Measurements from ENCODE around the gene PDZD2.

PDZD2 gene

DNA sequence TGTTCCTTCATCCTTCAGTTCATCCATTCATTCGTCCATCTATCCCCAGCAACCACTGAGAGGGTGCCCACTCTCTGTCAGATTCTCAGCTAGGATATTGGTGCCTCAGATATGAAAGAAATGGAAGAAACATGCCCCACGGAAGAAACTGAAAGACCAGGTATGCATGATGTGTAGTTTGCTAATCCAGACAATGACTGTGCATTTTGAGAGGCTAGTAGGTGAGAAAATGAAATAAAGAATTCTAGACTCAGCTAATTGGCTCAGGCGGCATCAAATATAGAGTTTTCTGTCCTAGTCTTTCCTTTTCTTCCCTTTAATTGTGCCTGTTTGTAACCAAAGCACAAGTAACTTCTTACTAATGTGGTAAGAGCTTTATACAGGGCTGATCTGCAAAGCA is 104.7 kb downstream of the PDZD2 start:
- H3K4me3 ChIP-seq (ENCODE audit: low read depth in 1 of 2, low read length in 1 of 2), result no peak overlapping the region
- H3K27me3 ChIP-seq, result no peaks in the 10 kb centered on the region
- no peaks in the 10 kb centered on the region for H3K36me3 ChIP-seq
- no peaks in the 10 kb centered on the region for H3K9me3 ChIP-seq
- H3K27ac ChIP-seq, result no peak overlapping the region
- TF ChIP-seq, protein P1, sequence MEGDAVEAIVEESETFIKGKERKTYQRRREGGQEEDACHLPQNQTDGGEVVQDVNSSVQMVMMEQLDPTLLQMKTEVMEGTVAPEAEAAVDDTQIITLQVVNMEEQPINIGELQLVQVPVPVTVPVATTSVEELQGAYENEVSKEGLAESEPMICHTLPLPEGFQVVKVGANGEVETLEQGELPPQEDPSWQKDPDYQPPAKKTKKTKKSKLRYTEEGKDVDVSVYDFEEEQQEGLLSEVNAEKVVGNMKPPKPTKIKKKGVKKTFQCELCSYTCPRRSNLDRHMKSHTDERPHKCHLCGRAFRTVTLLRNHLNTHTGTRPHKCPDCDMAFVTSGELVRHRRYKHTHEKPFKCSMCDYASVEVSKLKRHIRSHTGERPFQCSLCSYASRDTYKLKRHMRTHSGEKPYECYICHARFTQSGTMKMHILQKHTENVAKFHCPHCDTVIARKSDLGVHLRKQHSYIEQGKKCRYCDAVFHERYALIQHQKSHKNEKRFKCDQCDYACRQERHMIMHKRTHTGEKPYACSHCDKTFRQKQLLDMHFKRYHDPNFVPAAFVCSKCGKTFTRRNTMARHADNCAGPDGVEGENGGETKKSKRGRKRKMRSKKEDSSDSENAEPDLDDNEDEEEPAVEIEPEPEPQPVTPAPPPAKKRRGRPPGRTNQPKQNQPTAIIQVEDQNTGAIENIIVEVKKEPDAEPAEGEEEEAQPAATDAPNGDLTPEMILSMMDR (IDR thresholded peaks at IDR 0.05), result no peak
- no peaks in the 10 kb centered on the region for H3K4me1 ChIP-seq (ENCODE audit: control insufficient read depth in 1 of 2, insufficient read depth in 1 of 2, low read depth in 1 of 2, low read length in 1 of 2)

DNA sequence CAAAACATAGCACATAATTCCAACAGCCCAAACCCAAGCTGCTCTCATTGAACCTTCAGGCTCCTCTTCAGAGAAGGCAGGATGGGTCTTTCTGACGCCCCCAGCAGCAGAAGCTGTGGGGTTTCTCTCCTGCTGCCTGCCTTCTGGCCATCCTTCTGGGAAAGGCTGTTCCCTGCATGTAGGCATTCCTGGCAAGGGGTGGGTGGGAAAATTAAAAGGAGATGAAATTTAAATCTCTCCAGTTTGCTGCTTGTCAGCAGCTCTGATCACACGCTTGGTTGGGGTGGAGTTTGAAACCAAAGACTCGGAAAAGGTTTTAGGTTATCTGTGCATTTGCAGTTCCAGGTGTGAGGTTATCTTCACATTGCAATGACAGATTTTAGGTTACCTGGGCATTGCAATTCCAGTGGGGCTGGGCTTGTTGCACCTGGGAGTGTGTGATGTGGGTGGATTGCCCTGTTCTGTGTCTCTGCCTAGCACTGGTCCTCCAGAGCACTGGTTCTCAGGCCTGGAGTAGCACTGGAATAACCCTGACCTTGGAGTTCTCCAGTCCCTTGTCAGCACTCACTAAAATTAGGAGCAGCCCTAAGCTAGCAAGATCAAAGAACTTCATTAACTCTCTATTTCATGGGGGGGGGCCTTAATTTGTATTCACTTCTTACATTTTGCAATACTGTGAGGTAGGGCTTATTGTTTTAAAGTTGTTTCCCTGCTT is 109.7 kb downstream of the PDZD2 start:
- TF ChIP-seq, protein P1 (IDR thresholded peaks at IDR 0.05), result no peak
- Histone ChIP-seq H3K27ac (no peak overlapping the region), H3K27me3 (no peaks in the 10 kb centered on the region), H3K36me3 (no peaks in the 10 kb centered on the region), H3K4me3 (ENCODE audit: low read depth in 1 of 2, low read length in 1 of 2) (no peak overlapping the region), H3K4me1 (ENCODE audit: control insufficient read depth in 1 of 2, insufficient read depth in 1 of 2, low read depth in 1 of 2, low read length in 1 of 2) (no peaks in the 10 kb centered on the region), H3K9me3 (no peaks in the 10 kb centered on the region)

DNA sequence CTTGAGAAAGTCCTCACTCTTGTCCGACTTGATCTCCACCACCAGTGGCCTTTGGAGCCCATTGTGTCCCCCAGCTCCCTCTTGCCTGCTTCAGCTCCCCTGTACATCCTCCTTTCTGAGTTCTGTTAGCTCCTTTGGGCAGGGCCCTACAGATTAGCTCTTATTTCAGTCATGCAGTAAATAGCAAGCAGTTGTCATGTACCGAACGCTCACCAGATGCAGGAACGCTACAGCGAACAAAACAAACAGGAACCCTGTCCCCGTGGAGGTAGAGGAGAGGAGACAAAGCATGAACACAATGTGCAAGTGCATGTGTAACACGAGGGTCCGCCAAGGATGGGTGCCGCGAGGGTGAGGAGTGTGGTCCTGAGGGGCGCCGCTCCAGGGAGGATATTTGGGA is 111.3 kb downstream of the PDZD2 start:
- TF ChIP-seq, protein P1 (IDR thresholded peaks at IDR 0.05), result no peak
- Histone ChIP-seq H3K4me3 (ENCODE audit: low read depth in 1 of 2, low read length in 1 of 2) (no peak overlapping the region), H3K27me3 (no peaks in the 10 kb centered on the region), H3K9me3 (no peaks in the 10 kb centered on the region), H3K36me3 (no peaks in the 10 kb centered on the region), H3K27ac (no peak overlapping the region), H3K4me1 (ENCODE audit: control insufficient read depth in 1 of 2, insufficient read depth in 1 of 2, low read depth in 1 of 2, low read length in 1 of 2) (no peaks in the 10 kb centered on the region)

DNA sequence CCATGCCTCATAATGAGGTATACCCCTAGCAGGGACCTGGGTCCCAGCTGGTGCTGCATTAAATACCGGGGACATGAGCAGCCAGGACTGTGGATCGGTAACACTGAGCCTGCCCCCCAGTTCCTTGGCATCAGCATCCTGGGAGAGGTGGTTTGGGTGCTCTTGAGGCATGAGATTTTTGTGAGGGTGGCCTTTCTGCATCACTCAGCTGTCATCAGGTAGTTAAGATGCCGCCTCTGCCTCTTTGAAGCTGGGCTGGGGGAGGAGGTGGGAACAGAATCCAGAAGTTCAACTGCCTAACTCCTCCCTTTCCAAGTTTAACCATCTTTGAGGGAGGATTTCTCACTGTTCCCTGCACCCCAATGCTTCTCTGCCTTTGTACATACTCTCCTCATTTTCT is 112.7 kb downstream of the PDZD2 start:
- Histone ChIP-seq H3K9me3 (no peaks in the 10 kb centered on the region), H3K4me1 (ENCODE audit: control insufficient read depth in 1 of 2, insufficient read depth in 1 of 2, low read depth in 1 of 2, low read length in 1 of 2) (no peaks in the 10 kb centered on the region), H3K36me3 (no peaks in the 10 kb centered on the region), H3K27ac (no peak overlapping the region), H3K27me3 (no peaks in the 10 kb centered on the region), H3K4me3 (ENCODE audit: low read depth in 1 of 2, low read length in 1 of 2) (no peak overlapping the region)
- TF ChIP-seq, protein P1 (IDR thresholded peaks at IDR 0.05), result no peak

DNA sequence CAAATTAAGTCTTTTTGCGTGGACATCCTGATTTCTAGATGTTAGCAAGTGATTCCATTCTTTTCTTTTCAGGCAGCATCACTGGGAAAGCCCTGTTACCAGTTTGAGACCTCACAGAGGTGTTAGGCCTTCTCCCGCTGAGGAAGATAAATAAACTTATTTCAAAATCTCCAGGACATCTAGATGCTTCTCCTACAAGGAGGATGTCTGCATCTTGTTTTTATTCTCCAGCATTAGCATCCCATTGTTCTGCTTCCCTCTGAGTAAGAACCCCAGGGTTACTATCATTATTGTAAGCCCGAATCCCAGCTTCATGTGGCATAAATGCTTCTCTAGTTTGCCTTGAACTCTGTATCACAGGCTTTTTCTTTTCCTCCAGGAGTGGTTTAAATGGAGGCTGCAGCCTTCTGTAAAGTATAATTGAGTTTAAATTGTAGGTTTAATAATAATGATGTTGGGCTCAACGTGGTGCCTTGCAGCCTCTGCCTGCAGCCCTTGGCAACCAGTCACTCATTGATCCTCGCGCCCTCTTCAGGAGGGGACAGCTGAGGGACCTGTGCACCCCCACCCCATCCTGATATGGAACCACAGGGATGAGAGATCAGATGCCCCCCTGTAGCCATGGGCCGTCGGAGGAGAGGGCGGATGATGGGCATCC is 114.9 kb downstream of the PDZD2 start:
- Histone ChIP-seq H3K27ac (no peak overlapping the region), H3K9me3 (no peaks in the 10 kb centered on the region), H3K4me1 (ENCODE audit: control insufficient read depth in 1 of 2, insufficient read depth in 1 of 2, low read depth in 1 of 2, low read length in 1 of 2) (no peaks in the 10 kb centered on the region), H3K27me3 (no peaks in the 10 kb centered on the region), H3K36me3 (no peaks in the 10 kb centered on the region), H3K4me3 (ENCODE audit: low read depth in 1 of 2, low read length in 1 of 2) (no peak overlapping the region)
- TF ChIP-seq, protein P1 (IDR thresholded peaks at IDR 0.05), result no peak

All from neutrophil (primary cell).